ENCODE results near the gene MGAT5B. TPM values are rescaled to one million over a fixed set of nuclear protein-coding genes. Genes with fewer than 3 reads are reported as not detected.

Gene MGAT5B
- total and polyA plus RNA-seq, 2 experiments from 2014 or later: 1.6 to 10.0 TPM

DNA sequence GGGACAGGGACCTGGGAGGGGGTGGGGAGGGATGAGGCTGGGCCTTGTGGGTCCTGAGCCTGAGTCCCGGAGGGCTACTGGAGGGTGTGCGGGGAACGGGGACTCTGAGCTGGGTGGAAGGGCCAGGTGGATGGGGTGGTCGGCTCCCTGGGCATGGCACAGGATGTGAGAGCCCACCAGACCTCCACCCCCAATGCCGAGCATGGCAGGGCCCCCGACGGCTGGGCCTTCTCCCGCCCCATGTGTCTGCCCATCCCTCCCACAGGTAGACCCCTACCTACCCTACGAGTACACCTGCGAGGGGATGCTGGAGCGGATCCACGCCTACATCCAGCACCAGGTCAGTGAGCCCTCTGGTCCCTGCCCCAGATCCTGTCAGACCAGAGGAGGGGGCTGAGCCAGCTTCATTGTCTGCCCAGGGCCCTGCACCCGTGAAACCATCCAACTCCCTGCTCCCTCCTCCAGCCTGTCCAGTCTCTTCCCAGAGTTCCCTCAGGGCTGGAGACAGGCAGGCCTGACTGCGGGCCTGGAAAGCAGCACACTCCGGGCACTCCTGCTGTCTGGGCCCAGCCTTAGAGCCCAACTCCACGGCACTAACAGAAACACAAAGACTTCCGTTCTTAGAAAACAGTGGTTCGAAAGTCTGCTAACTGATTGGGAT is 78.0 kb downstream of the MGAT5B start:
- peaks cover 2% of the 10 kb centered on the region for H3K27me3 Mint-ChIP-seq (ENCODE audit: insufficient read depth, low read depth, poor library complexity)
- Histone ChIP-seq H3K27me3 (ENCODE audit: insufficient read depth) (no peaks in the 10 kb centered on the region), H3K27ac (ENCODE audit: low read depth) (no peak overlapping the region), H3K9me2 (ENCODE audit: insufficient read depth) (no peaks in the 10 kb centered on the region), H3F3A (replicated peaks; ENCODE audit: low read depth) (no peaks in the 10 kb centered on the region), H3K4me2 (no peak overlapping the region), H3K4me3 (no peak overlapping the region), H3K36me3 (ENCODE audit: insufficient read depth) (no peaks in the 10 kb centered on the region), H3K79me2 (replicated peaks; ENCODE audit: insufficient read depth) (no peaks in the 10 kb centered on the region), H2AFZ (no peak overlapping the region), H4K20me1 (replicated peaks; ENCODE audit: insufficient read depth) (no peaks in the 10 kb centered on the region), H3K4me1 (ENCODE audit: insufficient read depth) (peaks cover 11% of the 10 kb centered on the region)
- no peak for DNase-seq (ENCODE audit: low spot score)
- TF ChIP-seq CREB1 (CRISPR knock-in tag; IDR thresholded peaks at IDR 0.05; ENCODE audit: low read depth) (no peak), JUNB (IDR thresholded peaks at IDR 0.05; ENCODE audit: unreplicated experiment) (no peak), STAT1 (IDR thresholded peaks at IDR 0.05; ENCODE audit: unreplicated experiment) (no peak), EZH2 (IDR thresholded peaks at IDR 0.05; ENCODE audit: low read depth, unreplicated experiment) (no peak), NANOG (IDR thresholded peaks at IDR 0.05; ENCODE audit: borderline replicate concordance) (no peak), POLR2AphosphoS5 (IDR thresholded peaks at IDR 0.05; ENCODE audit: low read depth) (no peak), EZH2phosphoT487 (IDR thresholded peaks at IDR 0.05; ENCODE audit: unreplicated experiment) (no peak)
- TF ChIP-seq, protein P1, sequence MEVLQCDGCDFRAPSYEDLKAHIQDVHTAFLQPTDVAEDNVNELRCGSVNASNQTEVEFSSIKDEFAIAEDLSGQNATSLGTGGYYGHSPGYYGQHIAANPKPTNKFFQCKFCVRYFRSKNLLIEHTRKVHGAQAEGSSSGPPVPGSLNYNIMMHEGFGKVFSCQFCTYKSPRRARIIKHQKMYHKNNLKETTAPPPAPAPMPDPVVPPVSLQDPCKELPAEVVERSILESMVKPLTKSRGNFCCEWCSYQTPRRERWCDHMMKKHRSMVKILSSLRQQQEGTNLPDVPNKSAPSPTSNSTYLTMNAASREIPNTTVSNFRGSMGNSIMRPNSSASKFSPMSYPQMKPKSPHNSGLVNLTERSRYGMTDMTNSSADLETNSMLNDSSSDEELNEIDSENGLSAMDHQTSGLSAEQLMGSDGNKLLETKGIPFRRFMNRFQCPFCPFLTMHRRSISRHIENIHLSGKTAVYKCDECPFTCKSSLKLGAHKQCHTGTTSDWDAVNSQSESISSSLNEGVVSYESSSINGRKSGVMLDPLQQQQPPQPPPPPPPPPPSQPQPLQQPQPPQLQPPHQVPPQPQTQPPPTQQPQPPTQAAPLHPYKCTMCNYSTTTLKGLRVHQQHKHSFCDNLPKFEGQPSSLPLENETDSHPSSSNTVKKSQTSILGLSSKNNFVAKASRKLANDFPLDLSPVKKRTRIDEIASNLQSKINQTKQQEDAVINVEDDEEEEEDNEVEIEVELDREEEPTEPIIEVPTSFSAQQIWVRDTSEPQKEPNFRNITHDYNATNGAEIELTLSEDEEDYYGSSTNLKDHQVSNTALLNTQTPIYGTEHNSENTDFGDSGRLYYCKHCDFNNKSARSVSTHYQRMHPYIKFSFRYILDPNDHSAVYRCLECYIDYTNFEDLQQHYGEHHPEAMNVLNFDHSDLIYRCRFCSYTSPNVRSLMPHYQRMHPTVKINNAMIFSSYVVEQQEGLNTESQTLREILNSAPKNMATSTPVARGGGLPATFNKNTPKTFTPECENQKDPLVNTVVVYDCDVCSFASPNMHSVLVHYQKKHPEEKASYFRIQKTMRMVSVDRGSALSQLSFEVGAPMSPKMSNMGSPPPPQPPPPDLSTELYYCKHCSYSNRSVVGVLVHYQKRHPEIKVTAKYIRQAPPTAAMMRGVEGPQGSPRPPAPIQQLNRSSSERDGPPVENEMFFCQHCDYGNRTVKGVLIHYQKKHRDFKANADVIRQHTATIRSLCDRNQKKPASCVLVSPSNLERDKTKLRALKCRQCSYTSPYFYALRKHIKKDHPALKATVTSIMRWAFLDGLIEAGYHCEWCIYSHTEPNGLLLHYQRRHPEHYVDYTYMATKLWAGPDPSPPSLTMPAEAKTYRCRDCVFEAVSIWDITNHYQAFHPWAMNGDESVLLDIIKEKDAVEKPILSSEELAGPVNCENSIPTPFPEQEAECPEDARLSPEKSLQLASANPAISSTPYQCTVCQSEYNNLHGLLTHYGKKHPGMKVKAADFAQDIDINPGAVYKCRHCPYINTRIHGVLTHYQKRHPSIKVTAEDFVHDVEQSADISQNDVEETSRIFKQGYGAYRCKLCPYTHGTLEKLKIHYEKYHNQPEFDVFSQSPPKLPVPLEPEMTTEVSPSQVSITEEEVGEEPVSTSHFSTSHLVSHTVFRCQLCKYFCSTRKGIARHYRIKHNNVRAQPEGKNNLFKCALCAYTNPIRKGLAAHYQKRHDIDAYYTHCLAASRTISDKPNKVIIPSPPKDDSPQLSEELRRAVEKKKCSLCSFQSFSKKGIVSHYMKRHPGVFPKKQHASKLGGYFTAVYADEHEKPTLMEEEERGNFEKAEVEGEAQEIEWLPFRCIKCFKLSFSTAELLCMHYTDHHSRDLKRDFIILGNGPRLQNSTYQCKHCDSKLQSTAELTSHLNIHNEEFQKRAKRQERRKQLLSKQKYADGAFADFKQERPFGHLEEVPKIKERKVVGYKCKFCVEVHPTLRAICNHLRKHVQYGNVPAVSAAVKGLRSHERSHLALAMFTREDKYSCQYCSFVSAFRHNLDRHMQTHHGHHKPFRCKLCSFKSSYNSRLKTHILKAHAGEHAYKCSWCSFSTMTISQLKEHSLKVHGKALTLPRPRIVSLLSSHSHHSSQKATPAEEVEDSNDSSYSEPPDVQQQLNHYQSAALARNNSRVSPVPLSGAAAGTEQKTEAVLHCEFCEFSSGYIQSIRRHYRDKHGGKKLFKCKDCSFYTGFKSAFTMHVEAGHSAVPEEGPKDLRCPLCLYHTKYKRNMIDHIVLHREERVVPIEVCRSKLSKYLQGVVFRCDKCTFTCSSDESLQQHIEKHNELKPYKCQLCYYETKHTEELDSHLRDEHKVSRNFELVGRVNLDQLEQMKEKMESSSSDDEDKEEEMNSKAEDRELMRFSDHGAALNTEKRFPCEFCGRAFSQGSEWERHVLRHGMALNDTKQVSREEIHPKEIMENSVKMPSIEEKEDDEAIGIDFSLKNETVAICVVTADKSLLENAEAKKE (CRISPR knock-in tag; IDR thresholded peaks at IDR 0.05): no peak
- TF ChIP-seq, protein P2, sequence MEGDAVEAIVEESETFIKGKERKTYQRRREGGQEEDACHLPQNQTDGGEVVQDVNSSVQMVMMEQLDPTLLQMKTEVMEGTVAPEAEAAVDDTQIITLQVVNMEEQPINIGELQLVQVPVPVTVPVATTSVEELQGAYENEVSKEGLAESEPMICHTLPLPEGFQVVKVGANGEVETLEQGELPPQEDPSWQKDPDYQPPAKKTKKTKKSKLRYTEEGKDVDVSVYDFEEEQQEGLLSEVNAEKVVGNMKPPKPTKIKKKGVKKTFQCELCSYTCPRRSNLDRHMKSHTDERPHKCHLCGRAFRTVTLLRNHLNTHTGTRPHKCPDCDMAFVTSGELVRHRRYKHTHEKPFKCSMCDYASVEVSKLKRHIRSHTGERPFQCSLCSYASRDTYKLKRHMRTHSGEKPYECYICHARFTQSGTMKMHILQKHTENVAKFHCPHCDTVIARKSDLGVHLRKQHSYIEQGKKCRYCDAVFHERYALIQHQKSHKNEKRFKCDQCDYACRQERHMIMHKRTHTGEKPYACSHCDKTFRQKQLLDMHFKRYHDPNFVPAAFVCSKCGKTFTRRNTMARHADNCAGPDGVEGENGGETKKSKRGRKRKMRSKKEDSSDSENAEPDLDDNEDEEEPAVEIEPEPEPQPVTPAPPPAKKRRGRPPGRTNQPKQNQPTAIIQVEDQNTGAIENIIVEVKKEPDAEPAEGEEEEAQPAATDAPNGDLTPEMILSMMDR (conservative IDR thresholded peaks at IDR 0.05; ENCODE audit: low read depth in 2 of 2): no peak
- TF ChIP-seq, protein P3, sequence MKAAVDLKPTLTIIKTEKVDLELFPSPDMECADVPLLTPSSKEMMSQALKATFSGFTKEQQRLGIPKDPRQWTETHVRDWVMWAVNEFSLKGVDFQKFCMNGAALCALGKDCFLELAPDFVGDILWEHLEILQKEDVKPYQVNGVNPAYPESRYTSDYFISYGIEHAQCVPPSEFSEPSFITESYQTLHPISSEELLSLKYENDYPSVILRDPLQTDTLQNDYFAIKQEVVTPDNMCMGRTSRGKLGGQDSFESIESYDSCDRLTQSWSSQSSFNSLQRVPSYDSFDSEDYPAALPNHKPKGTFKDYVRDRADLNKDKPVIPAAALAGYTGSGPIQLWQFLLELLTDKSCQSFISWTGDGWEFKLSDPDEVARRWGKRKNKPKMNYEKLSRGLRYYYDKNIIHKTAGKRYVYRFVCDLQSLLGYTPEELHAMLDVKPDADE (IDR thresholded peaks at IDR 0.05): no peak
- TF ChIP-seq, protein P4, sequence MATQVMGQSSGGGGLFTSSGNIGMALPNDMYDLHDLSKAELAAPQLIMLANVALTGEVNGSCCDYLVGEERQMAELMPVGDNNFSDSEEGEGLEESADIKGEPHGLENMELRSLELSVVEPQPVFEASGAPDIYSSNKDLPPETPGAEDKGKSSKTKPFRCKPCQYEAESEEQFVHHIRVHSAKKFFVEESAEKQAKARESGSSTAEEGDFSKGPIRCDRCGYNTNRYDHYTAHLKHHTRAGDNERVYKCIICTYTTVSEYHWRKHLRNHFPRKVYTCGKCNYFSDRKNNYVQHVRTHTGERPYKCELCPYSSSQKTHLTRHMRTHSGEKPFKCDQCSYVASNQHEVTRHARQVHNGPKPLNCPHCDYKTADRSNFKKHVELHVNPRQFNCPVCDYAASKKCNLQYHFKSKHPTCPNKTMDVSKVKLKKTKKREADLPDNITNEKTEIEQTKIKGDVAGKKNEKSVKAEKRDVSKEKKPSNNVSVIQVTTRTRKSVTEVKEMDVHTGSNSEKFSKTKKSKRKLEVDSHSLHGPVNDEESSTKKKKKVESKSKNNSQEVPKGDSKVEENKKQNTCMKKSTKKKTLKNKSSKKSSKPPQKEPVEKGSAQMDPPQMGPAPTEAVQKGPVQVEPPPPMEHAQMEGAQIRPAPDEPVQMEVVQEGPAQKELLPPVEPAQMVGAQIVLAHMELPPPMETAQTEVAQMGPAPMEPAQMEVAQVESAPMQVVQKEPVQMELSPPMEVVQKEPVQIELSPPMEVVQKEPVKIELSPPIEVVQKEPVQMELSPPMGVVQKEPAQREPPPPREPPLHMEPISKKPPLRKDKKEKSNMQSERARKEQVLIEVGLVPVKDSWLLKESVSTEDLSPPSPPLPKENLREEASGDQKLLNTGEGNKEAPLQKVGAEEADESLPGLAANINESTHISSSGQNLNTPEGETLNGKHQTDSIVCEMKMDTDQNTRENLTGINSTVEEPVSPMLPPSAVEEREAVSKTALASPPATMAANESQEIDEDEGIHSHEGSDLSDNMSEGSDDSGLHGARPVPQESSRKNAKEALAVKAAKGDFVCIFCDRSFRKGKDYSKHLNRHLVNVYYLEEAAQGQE (IDR thresholded peaks at IDR 0.05; ENCODE audit: unreplicated experiment): no peak
- H3K9me3 Mint-ChIP-seq: no peaks in the 10 kb centered on the region
- peaks cover 2% of the 10 kb centered on the region; the same call in 1 of the 3 replicates for H3K36me3 Mint-ChIP-seq (ENCODE audit: low read depth)
- no peak for ATAC-seq
- H3K4me1 Mint-ChIP-seq: peaks cover 17% of the 10 kb centered on the region; the same call in 2 of the 3 replicates
- H3K4me3 Mint-ChIP-seq: no peak overlapping the region
- no peak overlapping the region for H3K27ac Mint-ChIP-seq
